ENCODE results near the gene XDH.

Gene XDH

DNA sequence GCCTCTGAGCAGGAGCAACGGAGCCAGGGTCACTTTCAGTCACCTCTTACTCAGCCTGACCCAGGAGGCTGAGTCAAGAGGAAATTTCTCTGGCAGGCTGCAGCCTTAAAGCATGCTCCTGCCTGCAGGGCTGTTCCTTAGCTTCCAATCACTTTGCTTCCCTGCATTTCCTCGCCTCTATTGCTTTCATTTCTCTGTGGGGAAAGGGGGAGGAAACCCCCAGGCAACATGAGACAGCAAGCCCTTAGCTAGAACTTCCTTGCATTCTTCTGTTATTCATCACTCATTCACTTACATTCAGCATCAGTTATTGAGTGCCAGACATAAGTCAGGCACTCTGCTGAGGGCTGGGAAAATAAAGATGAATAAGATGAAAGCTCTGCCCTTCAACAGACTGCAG is 13.0 kb downstream of the XDH start:
- DNase-seq, result no peak

DNA sequence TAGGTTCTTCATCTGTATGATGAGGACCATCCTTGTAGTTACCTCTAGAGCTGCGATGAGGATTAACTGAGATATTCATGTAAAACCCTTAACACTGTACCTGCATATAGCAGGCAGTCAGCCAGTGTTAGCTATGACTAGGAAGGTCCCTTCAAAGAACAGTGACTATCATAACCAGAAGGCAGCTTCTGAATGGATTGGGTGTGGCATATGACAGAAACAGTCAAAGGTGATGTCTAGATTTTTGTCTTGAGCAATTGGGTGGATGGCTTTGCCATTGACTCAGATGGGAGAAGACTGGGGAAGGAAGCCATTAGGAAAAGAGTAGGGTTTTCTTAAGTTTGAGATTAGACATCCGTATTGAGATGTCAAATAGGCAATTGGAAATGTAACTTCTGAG is 15.7 kb downstream of the XDH start:
- no peak for DNase-seq

DNA sequence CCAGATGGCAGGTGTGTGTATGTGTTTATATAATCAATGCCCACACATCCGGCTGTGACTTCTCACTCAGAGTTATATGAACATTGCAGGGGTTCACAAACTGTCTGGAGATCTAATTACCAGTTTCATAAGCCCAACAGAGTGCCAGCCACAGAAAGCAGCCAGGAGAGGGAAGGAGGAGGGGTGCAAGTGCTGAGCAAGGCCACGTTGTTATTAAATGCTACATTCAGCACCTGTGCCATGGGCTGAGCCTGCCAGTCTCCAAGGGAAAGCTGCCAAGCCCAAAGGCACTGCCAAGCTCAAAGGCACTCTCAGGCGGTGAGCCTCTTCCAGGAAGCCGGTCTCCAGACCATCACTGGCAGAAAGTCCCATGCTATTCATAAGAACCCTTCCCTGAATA is 17.4 kb downstream of the XDH start:
- no peak for DNase-seq

DNA sequence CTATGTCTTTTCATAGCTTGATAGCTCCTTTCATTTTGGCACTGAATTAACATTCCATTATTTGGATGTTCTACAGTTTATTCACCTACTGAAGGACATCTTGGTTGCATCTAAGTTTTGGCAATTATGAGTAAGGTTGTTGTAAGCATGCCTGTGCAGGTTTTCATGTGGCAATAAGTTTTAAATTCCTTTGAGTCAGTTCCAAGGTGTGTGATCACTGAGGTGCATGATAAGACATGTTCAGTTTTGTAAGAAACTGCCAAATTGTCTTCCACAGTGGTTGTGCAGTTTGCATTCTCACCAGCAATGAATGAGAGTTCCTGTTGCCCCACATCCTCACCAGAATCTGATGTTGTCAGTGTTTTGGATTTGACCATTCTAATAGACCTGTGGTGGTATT is 24.2 kb downstream of the XDH start:
- no peak for DNase-seq

DNA sequence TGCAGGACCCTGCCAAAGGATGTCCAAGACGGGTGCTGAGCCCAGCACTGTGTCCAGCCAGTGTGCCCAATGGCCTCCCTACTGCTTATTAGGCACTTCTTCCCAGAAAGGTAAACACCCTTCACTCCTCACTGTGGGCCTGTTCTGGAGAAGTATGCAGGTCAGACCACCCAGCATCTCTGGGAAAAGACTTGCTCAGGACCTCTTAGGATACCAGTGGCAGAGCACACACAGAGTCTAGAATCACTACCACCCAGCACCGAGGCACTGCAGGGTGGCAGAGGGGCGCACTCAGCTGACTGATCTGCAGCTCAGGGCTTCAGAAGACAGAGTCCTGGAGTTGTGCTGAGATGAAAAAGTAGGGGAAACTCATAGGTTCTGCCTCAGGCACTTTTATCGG is 25.8 kb downstream of the XDH start:
- no peak for DNase-seq

DNA sequence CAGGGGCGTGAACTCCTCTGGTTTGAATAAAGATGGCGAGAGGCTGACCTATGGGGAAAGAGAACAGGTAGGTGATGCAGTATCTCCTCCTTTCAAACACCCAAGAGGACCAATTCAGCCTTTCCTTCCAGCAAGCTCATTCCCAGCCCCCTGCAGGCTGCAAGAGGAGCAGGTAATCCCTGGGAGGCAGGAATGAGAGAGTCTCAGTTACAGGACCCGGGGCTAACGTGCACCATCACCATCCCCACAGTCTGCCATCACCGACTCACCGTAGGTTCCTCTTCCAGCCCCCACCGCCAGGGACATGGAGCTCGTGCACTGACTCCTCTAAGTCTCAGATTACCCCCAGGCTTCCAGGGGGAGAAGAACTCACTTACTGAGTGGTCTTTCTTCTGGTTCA is 26.7 kb downstream of the XDH start:
- no peak for DNase-seq

DNA sequence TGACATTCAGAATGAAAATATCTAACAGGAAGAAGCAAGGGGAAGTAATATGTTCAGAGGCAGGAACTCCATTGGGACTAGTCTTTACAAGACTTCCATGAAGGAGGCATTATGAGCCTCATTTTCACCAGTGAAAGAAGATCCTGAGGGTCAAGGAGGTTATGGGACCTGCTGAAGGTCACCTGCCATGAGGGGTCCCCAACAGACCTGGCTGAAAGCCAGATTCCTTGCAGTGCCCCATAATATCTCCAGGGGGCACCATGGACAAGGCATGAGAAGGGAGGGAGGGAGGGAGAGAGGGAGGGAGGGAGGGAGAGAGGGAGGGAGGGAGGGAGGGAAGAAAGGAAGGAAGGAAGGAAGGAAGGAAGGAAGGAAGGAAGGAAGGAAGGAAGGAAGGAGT is 27.9 kb downstream of the XDH start:
- DNase-seq, result no peak

DNA sequence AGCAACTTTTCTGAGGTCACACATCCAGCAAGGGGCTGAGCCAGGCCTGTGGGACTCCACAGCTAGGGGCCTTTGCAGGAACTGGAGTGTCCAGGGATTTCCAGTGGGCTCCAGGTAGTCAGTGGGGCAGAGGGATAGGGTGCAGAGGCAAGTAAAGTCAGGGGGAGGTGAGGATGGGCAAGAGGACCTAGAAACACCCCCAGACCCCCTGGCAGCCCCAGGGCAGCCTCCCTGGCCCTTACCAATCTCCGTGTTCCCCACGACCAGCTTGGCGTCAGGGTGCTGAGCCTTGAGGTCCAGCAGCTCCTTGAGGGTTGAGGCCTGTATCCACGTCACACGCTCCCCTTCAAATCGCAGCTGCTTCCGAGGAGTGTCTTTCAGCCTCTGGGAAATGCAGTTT is 28.4 kb downstream of the XDH start:
- no peak for DNase-seq

DNA sequence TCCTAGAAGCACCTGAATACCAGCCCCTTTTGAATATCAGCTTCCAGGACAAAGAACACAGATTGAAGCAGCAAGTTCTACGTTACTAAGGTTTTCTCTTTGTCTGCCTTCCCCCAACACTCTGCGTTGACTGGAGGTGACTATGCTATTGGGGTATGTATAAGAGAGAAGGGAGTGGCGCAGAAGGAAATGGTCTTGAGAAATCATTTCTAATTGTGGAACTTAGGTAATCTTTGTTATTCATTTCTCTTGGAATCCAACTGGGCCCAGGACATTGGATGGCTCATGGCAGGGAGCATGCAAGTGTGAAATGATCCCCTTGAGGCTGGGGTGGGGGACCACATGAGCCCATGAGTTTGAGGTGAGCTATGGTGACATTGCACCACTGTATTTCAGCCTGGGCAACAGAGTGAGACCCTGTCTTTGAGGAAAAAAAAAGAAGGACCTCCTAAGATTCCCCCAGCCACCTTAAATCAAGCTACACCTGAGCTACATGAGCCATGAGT is 29.7 kb downstream of the XDH start:
- DNase-seq, result no peak

DNA sequence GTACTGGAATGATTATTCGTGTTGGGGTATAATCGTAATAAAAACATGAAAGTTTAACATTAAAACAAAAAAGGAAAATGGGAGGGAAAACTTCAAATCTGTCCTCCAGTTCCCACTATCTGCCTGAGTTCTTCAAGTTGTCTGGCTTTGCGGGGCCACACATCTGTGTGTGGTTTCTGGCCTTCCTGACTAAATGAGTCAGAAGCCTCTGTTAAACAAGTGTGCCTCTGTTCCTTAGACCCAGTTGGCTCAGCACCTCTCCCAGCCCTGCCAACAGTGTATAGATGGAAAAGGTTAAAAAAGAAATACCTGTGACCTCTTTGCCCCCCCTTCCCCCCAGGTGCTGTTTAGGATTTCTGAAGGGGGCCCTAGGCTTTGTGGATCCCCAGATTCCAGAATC is 30.2 kb downstream of the XDH start:
- no peak for DNase-seq

DNA sequence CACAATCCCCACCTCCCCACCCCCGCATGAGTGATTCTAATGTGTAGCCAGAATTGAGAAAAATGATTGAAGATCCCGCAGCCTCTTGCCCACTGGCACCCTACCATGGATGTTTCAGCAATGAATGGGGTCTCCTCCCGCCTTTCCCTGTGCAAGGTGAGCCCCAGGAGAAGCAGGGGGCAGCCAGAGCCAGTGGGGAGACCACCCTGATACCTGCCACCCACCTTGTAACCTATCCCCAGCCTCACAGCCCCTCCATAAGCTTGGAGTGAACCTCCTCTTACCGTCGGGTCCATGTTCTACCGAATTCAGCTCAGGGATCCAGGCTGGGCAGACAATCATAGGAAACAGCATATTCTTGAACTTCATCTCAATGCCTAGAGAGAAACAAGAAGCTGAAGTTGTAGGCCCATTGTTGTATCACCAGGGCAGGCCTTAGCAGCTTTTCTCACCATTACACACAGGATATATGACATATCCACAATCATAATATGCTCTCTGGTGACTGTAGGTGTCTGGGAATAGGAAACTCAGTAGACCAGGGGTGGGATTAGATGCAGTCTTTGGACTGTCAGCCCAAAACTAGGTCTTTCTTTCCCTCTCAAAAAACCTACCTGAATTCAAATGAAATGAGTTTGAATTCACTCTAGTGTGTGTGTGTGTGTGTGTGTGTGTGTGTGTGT is 30.9 kb downstream of the XDH start:
- DNase-seq, result no peak

DNA sequence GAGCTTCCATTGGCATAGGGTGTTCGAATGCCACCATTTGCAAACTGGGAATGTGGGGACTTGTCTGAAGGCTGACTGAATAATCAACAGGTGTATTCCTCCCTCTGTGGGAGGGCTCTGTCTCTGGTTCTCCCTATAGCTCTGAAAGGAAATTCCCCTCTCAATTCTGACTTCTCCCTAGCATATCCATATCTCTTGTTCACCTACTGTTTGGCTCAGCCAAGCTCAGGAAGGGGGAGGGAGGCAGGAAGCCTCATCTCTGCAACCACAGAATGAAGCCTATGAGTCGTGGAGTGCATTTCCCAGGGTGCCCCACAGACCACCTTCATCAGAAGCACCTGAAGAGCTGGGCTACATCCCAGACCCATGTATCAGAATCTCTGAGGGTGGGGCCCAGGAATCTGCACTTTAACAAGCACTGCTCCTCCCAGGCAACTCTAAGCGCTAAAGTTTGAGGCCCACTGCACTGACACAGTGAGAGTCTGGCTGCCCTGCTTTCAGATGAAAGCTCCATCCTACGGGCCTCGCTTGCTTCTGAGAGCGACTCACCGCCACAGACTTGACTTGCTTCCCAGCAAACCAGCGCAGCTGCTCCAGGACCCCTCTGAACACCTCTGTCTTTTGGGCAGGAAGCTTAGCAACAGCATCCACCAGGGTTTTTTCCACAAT is 32.0 kb downstream of the XDH start:
- no peak for DNase-seq

DNA sequence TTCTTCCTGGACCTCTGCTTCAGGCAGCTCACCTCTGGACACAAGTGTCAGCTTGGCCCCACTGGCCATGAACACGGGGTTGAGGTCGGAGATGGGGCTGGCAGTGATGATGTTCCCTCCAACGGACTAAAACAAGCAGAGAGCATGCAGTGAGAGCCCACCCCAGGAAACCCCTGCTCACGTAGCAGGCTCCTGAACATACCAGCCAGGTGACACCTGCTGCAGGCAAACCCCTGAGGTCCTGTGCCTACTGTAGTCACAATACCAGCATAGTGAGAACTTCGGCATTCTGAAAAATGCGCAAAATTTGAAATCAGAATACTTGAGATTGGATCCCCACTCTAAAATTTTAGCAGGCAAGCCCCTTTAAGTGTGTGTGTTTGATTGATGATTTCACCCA is 32.9 kb downstream of the XDH start:
- no peak for DNase-seq

DNA sequence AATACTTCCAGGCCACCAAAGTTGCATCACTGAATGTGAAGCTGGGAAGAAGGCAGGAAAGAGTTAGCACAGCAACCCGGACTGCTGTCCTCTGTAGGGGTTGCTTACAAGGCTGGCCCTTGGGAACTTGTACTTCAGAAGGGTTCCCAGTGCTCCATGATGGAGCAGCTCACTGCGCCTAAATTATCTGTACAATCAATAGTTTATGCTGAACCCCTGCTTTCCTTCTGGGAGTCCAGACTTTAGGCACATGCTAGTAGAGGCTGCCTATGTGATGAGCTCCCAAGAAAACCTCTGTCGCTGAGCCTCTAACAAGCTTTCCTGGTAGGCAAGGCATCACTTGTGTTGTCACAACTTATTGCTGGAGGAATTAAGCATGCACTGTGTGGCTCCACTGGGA is 34.3 kb downstream of the XDH start:
- no peak for DNase-seq

DNA sequence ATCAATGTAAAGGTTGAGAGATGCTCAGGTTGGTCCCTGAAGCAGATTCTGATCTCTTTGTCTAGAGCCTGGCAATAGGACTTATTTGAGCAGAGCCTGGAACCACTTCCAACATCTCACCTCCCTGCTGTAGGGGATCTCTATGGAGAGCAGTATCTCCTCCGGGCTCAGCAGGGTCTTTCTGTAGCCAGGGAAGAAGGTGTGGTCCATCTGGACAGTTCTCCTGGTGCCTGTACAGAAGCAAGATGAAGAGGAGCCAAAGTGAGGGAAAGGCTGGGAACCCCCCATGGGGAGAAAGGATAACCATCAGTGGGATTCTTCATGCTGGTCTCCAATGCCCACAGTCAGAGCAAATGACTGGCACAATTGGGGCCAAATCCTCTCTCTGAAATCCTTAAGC is 34.8 kb downstream of the XDH start:
- DNase-seq, result no peak

DNA sequence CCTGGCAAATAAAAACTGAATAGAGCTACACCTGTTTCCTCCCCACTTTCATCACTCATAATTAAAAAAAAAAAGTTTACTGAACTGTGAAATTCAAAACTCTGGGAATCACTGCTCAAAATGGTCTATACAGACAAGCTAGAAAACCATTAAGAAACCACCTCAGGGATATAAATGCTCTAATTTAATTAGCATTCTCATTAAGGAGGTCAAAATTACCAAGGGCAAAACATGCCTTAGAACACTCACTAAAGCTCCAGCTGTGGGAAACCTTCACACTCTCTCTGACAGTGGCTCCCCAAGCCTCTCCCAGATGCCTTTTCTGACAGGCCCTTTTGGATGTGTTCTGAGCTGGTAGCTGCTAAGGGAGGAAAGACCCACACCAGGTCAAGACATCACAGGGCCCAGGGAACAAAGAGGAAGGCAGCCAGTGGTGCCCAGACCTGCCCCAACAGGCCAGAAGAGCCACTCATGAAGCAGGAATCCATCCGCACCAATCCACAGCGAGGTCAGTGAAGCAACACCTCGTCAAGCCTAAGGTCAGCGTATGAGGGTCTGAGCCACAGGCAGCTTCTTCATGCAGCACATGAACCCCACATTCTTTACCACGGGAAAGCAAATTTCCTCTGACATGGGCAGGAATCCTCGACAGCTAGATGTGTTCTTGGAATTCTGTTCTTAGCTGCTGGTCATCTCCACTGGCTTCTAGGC is 35.6 kb downstream of the XDH start:
- DNase-seq, result no peak

DNA sequence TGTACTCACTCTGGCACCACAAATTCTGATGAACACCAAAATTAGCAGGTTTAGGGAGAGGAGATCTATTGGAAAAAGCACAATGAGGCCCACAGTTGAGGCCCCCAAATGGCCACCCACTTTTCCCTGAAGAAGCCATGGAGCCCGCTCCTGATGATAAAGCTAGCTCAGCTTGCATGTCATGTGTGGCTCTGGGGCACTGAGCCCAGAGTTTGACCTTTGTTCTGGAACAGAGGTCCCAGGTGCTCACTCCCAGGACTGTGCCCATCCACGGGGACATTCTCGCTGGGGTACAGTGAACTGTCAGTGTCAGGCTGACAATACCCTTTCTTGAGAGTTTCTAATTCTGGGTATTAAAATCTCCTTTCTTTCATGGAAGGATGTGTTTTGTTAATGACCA is 36.2 kb downstream of the XDH start:
- no peak for DNase-seq

DNA sequence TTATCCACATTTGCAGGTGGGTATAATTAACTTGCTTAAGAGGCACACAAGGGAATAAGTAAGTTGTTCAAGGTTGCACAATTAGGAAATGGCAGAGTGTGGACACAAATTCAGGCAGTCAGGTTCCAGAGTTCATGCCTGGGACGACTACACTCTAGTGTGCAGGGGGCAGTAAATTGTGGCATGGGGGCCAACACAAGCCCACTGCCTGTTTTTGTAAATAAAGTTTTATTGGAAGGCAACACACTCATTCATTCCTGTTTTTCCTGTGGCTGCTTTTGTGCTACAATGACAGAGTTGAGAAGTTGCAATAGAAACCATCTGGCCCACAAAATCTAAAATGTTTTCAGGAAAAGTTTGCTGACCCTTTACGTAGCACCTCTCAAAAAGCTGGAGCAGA is 41.4 kb downstream of the XDH start:
- DNase-seq, result no peak

DNA sequence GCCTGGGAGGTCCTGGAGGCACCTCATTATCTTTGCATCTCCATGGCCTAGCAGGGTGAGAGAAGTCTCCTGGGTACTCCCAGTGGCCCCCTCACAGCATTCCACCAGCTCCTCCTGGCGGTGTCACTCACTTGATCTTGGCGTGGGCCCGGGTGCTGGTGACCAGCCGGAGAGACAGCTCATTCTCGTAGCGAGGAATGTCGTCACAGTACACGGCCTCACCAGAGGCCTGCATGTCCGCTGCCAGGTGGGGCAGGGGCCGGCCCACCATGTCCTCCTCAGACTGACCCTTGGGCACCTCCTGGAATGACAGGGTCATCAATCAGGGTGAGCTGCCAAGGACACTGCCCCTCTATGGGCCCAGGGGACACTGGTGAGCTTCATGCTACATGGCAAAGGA is 42.4 kb downstream of the XDH start:
- DNase-seq, result no peak

DNA sequence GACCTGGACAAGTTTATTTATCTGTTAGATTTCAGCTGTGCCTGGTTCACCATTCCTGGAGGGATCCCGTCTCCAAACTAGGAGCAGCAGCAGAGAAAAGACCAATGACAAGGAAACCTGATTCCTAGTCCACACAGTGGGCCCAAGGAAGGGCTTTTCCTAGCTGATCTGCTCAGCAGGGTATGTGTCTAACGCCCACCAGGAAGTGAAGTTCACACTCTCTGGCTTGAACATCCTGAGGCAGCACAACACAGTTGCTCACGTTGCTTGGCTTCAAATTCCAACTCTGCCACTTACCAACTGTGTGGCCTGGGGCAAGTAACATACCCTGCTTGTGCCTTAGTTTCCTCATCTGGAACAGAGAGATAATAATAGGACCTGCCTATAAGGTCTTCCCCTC is 42.9 kb downstream of the XDH start:
- no peak for DNase-seq

DNA sequence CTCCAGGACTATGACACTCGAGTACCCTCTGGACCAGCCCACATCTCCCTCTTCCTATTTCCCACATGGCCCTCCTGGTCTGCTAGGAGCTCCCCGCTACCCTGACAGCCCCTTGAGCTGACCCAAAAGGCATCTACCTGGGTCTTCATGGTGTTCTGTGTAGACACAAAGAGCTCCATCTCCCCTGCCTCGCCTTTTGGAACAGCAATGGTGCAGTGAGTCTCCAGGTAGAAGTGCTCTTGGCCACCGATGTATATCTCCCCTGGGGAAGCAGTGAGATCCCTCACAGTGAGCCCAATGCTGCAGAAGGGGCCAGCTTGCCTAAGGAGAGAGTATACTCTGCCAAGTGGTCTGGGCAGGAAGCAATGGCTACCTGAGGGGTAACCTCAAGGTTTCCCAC is 47.8 kb downstream of the XDH start:
- no peak for DNase-seq

DNA sequence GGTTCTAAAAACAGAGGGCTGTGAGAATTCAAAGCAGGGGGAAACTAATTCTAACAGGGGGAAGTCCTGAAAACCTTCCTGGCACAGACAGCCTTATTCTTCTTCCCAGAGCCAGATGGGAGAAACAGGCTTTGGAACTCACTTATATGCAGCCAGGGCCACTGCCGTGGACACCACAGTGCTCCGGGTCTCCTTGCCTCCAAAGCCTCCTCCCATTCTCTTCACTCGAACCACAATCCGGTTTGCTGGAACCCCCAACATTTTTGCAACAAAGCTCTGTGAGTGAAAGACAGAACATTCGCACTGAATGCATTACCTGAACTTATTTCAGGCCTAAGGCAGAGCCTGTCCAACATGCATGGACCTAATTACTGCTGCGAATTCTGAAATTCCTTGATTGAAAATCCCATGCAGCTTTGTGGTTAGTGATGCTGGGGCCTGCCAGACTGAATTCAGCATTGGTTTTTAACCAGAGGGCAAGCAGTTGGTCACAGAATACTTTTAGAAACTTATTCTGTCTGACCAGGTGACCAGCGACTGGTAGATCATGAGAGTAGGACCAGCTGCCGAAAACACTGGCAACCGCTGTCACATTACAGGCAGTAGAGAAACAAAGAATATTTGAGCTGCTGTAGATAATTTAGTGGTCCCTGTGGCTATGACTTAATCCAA is 48.6 kb downstream of the XDH start:
- no peak for DNase-seq

DNA sequence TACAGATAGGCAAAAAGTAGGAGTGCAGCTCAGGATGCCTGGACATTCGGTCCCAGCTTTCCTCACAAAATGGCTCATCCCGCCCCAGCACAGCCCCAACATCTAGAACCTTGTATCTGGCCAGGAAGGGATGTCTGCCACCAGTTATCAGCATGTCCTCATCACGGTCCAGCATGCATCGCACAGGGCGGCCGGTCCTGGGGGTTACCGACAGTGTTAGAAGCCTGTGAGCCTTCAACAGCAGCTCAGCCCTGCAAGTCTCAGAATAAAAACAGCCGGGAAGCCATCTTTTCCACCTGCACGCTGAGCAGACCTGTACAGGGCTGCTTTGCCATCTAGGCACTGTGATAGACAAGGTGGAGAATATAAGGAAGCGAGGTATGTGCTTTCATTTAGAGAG is 49.2 kb downstream of the XDH start:
- DNase-seq, result no peak
